Activated T-cell treated with anti-CD3 and anti-CD28 coated beads, Interleukin-2, amount 50 U/mL, for 1 hour (primary cell): ENCODE results near the gene MAPK8IP1.
"Not testable (repeated sequence)": the region's sequence is repeated elsewhere in the genome, so short reads cannot be mapped to it uniquely, and the experiment has no call there.

Source experiments
- DNase-seq: peaks from one replicate; pipeline ENCODE4 v3.0.0-alpha.2; 2020

The MAPK8IP1 gene

GRCh38 chr11:45885274-45885920 is at the start of gene MAPK8IP1:
TSS of gene MAPK8IP1 (plus strand) at chr11:45885651. CDS start at chr11:45885821, 170 bp downstream.
- DNase-seq: peak; percentile 74

GRCh38 chr11:45839204-45839603 is 46.2 kb upstream of the MAPK8IP1 start:
- no peak for DNase-seq

- not testable (repeated sequence) for DNase-seq
Observed at GRCh38 chr11:45840251-45840650, 45.2 kb upstream of the MAPK8IP1 start.

- peak; percentile 90 for DNase-seq
Observed at GRCh38 chr11:45843158-45843924, 42.1 kb upstream of the MAPK8IP1 start.

- no peak for DNase-seq
Observed at GRCh38 chr11:45844822-45845578, 40.5 kb upstream of the MAPK8IP1 start.

GRCh38 chr11:45846174-45846675 is 39.2 kb upstream of the MAPK8IP1 start:
- no peak for DNase-seq

- DNase-seq: peak; percentile 99
Observed at GRCh38 chr11:45846974-45847910, 38.2 kb upstream of the MAPK8IP1 start, which contains the start of gene CRY2. TSS of gene CRY2 (plus strand) at chr11:45847475. CDS start at chr11:45847491, 16 bp downstream.

- no peak for DNase-seq
Observed at GRCh38 chr11:45847911-45848316, 37.5 kb upstream of the MAPK8IP1 start.

GRCh38 chr11:45848654-45849081 is 36.8 kb upstream of the MAPK8IP1 start:
- DNase-seq: no peak

- DNase-seq: no peak
Observed at GRCh38 chr11:45850446-45850845, 35.0 kb upstream of the MAPK8IP1 start.

GRCh38 chr11:45851228-45851627 is 34.2 kb upstream of the MAPK8IP1 start:
- DNase-seq: no peak

- DNase-seq: no peak
Observed at GRCh38 chr11:45852018-45852711, 33.3 kb upstream of the MAPK8IP1 start.

GRCh38 chr11:45852712-45853101 is 32.7 kb upstream of the MAPK8IP1 start:
- no peak for DNase-seq

GRCh38 chr11:45853332-45854219 is 31.9 kb upstream of the MAPK8IP1 start:
- DNase-seq: no peak

GRCh38 chr11:45855308-45855707 is 30.1 kb upstream of the MAPK8IP1 start:
- no peak for DNase-seq

- no peak for DNase-seq
Observed at GRCh38 chr11:45856044-45856468, 29.4 kb upstream of the MAPK8IP1 start.

- no peak for DNase-seq
Observed at GRCh38 chr11:45857961-45858474, 27.4 kb upstream of the MAPK8IP1 start.

- DNase-seq: no peak
Observed at GRCh38 chr11:45858751-45859398, 26.6 kb upstream of the MAPK8IP1 start.

- no peak for DNase-seq
Observed at GRCh38 chr11:45859661-45860140, 25.8 kb upstream of the MAPK8IP1 start.
